EH (cell line): ENCODE measurements around the gene SLC35A3.
"Not testable (repeated sequence)": the region's sequence is repeated elsewhere in the genome, so short reads cannot be mapped to it uniquely, and the experiment has no call there.

Source experiments
- DNase-seq: peaks from one replicate; pipeline ENCODE4 v3.0.0-alpha.2; 2015; ENCODE audit warnings: low read depth

SLC35A3 gene

GRCh38 chr1:100036718-100037655 lies 67.2 kb downstream of the SLC35A3 start:
- DNase-seq, result peak; percentile 64

GRCh38 chr1:100037656-100037926 lies 67.8 kb downstream of the SLC35A3 start:
- DNase-seq, result no peak

DNA sequence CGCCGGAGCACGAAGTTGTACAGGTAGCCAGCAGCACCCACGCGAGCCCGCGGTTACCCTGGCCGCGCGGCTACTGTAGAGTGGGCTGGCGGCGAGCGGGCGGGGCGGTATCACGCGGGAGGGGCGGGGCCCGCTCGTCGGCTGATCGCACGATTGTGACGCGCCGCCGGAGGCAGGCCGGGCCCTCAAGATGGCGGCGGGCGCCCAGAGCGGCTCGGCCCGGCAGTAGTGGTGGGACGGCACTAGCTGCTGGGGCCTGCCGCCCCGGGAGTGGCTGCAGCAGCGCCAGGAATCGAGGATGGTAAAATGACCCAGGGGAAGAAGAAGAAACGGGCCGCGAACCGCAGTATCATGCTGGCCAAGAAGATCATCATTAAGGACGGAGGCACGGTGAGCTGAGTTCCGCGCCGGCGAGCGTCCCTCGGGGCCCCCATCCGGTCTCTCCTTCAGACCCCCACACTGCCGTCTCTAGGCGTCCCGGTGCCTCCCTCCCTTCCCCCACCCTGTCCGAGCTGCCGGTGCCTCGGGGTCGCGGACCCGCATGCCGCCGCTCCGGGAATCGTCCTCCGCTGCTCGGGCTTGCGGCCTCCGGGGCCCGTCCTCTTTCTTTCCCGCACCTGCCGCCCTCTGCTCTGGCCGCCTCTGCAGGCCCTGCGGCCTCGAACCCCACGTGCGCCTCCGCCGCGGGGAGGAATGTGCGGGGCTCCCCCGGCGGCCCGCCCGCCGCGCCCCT lies 68.3 kb downstream of the SLC35A3 start:
- DNase-seq, result peak; percentile 86

DNA sequence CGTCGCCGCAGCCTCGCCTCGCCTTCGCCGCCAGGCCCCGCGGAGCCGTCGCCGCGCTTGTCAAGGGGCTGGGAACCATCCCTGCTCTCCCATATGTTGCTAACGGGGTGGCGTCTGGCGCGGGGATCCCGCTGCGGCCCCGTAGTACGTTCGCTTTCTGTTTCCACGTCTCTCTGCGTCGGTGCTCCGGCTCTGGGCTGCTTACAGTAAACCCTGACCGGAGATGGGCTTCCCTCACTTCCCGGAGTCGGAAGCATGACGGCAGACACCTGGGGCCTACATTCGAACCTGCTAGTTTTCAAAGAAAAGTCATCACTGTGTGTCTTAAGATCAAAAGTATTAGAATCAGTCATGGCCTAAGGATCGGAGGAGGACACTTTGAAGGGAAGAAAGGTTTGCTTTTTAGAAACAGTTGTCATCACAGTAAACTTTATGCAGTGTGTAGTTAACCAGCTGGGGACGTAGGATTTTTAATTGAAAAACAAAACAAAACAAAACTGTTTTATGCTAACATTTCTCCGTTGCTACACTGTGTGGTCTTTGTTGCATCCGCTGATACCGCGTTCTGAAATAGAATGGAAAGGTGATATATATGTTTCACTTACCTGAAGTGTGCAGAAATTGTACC lies 69.0 kb downstream of the SLC35A3 start:
- peak; percentile 76 for DNase-seq

GRCh38 chr1:100039591-100039990 lies 69.8 kb downstream of the SLC35A3 start:
- DNase-seq, result no peak

GRCh38 chr1:100045206-100045605 lies 75.4 kb downstream of the SLC35A3 start:
- DNase-seq, result no peak

GRCh38 chr1:100047235-100047708 lies 77.5 kb downstream of the SLC35A3 start:
- not testable (repeated sequence) for DNase-seq

- DNase-seq, result no peak
Measured at GRCh38 chr1:100050139-100050538, 80.3 kb downstream of the SLC35A3 start.

DNA sequence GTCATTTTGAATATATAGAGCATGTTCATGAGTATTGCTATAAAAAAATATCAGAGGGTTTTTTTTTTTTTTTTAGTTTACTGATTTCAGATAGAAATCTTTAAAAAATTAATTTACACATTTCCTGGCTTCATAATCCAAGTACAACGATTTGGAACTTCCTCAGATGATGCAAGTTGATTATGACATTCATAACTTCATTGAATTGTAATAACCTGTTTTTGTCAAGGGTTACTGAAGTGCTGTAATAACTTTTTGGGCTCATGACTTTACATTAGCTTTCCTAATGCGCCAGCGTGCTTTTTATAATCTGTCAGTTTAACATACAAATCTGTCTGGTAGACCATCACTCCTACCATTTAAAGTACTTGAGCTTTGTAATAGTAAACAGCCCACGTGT lies 81.6 kb downstream of the SLC35A3 start:
- DNase-seq, result no peak

GRCh38 chr1:100051893-100052292 lies 82.1 kb downstream of the SLC35A3 start:
- no peak for DNase-seq

GRCh38 chr1:100053119-100053518 lies 83.3 kb downstream of the SLC35A3 start:
- no peak for DNase-seq

DNA sequence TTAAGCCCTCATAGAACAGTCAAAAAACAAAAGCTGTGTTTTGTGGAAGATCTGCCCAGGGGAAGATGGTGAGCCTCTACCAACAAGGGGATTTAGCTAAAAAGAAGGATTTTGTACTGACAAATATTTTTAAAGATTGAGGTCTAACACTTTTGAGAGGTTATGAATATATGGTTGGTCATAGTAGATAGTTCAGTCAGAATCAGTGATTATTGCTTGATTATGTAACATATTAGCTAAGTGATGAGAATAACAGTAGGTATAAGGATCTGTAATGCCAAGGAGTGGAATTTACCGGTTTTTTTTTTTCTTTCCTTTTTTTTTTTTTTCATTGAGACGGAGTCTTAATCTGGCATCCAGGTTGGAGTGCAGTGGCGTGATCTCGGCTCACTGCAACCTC lies 83.9 kb downstream of the SLC35A3 start:
- DNase-seq, result no peak

DNA sequence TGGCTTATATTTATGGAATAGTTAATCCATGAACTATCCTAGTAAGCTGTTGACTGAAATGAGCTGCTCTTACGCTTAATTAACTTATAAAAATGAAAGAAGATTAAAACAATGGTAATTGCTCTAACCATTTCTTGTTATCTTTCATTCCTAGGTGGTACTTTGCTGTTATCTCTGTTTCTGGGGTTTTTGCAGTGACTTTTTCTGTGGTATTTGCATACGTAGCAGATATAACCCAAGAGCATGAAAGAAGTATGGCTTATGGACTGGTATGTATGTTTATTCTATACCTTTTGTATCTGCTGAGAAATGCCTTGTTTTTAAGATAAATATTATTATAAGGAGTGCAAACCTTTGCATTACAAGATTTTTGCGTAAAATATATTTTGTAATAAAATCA lies 91.9 kb downstream of the SLC35A3 start:
- DNase-seq, result no peak

DNA sequence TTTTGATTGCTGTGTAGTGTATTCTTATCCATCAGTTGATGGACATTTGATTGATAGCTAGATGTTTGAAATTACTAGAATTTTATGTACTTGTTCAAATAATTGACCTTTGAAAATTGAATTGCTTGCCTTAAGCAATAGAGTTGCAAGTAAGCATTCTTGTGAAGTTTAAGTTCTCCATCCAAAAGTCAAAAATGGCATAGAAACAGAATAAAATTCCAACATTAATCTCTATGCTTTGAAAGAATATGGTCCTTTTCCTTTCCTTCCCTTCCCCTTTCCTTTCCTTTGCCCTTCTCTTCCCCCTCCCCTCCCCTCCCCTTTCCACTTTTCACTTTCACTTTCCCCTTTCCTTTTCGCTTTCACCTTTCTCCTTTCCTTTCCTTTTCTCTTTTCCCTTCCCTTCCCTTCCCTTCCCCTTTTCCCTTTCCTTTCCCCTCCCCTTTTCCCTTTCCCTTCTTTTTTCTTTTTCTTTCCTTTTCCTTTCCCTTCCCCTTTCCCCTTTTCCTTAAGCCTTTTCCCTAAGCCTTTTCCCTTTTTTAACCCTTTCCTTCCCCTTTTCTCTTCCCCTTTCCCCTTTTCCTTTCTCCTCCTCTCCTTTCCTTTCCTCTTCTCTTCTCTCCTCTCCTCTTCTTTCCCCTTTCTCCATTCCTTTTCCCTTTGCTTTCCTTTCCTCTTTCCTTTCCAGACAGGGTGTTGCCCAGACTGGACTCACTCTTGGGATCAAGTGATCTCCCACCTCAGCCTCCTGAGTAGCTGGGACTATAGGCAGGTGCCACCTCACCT lies 95.6 kb downstream of the SLC35A3 start:
- no peak for DNase-seq

DNA sequence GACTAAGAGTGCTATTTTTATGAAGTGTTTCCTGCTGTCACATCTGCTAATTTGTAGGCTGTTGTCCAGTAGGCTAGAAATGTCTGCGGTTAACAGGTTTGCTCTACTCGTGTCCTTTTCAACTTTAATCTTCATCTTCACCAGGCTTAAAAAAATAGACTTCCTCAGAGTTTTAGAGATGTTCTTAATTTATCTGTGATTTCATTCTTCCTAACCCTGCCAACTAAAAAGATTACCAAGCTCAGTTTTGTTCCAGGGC lies 96.1 kb downstream of the SLC35A3 start:
- no peak for DNase-seq

- no peak for DNase-seq
Measured at GRCh38 chr1:100070201-100070939, 100.6 kb downstream of the SLC35A3 start.

GRCh38 chr1:100073531-100073930 lies 103.7 kb downstream of the SLC35A3 start:
- DNase-seq, result peak; percentile 17

DNA sequence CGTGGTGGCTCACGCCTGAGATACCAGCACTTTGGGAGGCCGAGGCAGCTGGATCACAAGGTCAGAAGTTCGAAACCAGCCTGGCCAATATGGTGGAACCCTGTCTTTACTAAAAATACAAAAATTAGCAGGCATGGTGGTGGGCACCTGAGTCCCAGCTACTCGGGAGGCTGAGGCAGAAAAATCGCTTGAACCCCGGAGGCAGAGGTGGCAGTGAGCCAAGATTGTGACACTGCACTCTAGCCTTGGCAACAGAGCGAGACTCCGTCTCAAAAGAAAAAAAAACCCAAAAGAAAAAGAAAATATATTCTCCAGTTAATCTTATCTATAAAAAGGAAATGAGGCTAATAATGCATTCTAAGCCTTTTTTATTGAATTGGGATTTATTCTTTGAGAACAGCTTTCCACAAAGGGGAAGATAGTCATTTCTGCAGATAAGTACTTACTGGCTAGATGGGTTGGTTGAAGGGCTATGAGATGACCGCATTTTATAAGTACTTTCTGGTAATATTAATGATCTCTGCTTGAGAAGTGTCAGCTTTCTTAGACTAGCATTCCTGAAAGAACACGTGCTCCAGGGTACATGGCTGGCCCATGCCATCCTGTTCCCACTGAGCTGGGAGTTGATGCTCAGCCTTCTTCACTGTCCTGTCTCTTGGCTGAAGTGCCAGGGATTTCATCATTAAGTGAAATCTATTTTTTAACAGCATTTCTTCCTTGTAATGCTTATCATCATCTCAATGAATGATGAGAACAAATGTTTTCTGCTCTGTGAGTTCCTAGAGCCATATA lies 105.0 kb downstream of the SLC35A3 start:
- DNase-seq, result no peak

- peak; percentile 13 for DNase-seq
Measured at GRCh38 chr1:100075773-100076172, 106.0 kb downstream of the SLC35A3 start.

- DNase-seq, result no peak
Measured at GRCh38 chr1:100076319-100076718, 106.5 kb downstream of the SLC35A3 start.

DNA sequence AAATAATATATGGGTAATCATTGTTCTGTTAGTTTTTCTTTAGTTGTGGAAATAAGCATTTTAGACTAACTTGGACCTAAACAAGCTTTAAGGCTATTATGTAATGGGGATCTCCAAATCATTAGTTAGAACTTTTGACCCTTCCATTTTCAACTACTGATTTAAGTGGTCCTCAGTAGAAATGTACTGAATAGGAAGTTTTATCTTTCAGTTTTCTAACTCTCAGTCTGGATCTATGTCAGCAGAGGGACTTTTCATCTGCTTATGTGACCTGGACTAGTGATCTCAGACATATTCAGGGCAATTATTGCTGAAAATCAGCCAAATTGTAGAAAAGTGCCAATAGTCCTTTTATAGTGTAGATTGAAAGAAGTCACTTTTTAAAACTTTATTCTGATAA lies 106.9 kb downstream of the SLC35A3 start:
- no peak for DNase-seq
